ENCODE results near the gene DPP9.

DNA sequence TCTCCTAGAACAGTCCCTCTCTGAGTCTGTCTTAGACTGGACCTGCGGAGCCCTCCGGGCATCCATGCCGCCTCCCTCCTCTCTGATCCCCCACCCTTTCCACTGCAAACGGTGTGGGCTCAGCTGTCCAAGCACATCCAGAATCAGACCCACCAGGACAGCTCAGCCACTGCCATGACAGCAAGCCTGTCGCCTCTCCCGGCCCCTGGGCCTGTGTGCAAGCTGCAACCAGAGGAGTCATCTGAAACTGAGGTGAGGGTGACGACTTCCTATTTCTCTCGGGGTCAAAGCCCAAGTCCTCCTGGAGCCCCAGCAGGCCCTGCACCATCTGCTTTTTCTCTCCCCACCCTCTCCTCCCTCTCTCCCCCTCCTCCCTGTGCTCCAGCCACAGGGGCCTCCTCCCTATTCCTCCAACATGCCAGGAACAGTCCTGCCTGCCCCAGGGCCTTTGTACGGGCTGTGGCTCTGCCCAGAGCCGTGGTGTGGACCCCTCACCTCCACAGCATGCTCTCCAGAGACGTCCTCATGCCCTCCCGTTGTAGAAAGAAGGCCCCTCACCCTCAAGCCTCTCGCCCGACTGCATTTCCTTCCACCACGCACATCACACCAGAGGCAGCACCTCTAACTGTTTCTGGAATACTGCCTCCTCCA, 30.0 kb downstream of the DPP9 start:
- no peak for TF ChIP-seq CTCF (conservative IDR thresholded peaks at IDR 0.05)
- no peak for TF ChIP-seq ZFX (IDR thresholded peaks at IDR 0.05)
